ENCODE data around the gene UQCR11. TPM values are rescaled to one million over a fixed set of nuclear protein-coding genes. Genes with fewer than 3 reads are reported as not detected.

The UQCR11 gene
- polyA plus RNA-seq, 3 donors, result 55.6 to 731 (median 659) TPM

GRCh38 chr19:1651568-1652291, 46.5 kb upstream of the UQCR11 start:
- Histone ChIP-seq H3K27ac (ENCODE audit: low read depth in 1 of 2, low read length in 2 of 2) (no peak overlapping the region), H2AFZ (ENCODE audit: insufficient read depth, low read depth, low read length, poor library complexity, severe bottlenecking) (peak overlapping the region; percentile 35), H3K79me2 (ENCODE audit: insufficient read depth, low read length) (peaks cover 25% of the 10 kb centered on the region), H3K9ac (ENCODE audit: insufficient read depth, low read length, poor library complexity, severe bottlenecking) (peak overlapping the region; percentile 54), H3K27me3 (ENCODE audit: control insufficient read depth in 2 of 2, insufficient read depth in 2 of 2, low read length in 2 of 2) (peaks cover 0 to 6% of the 10 kb centered on the region in 2 donors), H4K20me1 (ENCODE audit: insufficient read depth, low read length) (peaks cover 17% of the 10 kb centered on the region), H3K4me2 (replicated peaks; ENCODE audit: extremely low read depth, low read length, poor library complexity, severe bottlenecking) (peak overlapping the region; percentile 90), H3K9me3 (replicated peaks in 1 of 2; ENCODE audit: control insufficient read depth in 1 of 2, insufficient read depth in 1 of 2, low read length in 2 of 2) (no peaks in the 10 kb centered on the region), H3K4me3 (replicated peaks in 1 of 3; ENCODE audit: low read depth in 2 of 3, low read length in 3 of 3) (peak overlapping the region; percentile 42 to 74 (median 43)), H3K36me3 (replicated peaks in 1 of 2; ENCODE audit: control insufficient read depth in 1 of 2, insufficient read depth in 2 of 2, low read length in 2 of 2) (peaks cover 12 to 14% of the 10 kb centered on the region in 2 donors), H3K4me1 (ENCODE audit: control insufficient read depth in 1 of 2, insufficient read depth in 2 of 2, low read length in 2 of 2) (peaks cover 32 to 42% of the 10 kb centered on the region in 2 donors)
- no peak for TF ChIP-seq CTCF (IDR thresholded peaks at IDR 0.05)
- peaks cover 0 to 10% (median 0%) of the 10 kb centered on the region in 7 donors for H3K9me3 Mint-ChIP-seq
- peak in 1 of 3 donors; percentile 26 for DNase-seq
- WGBS (ENCODE audit: insufficient coverage), result 1% methylated on average over 76 of the region's 101 CpGs
- H3K4me1 Mint-ChIP-seq, result peaks cover 29% of the 10 kb centered on the region
- H3K4me3 Mint-ChIP-seq, result peak overlapping the region; percentile 82 to 91
- H3K27me3 Mint-ChIP-seq (ENCODE audit: low read depth in 3 of 3), result peaks cover 5 to 10% (median 9%) of the 10 kb centered on the region in 3 donors
- intact Hi-C loops (cut with micrococcal nuclease), result loop anchor here (1.0 to 5.0 kb wide), 3 partner anchors 45 to 59 kb away; partner anchors contain the start of gene MBD3 (in 1 of the 2)
- peak overlapping the region in 2 of 7 donors; percentile 46 to 61 for H3K27ac Mint-ChIP-seq
- peaks cover 8 to 21% of the 10 kb centered on the region in 2 donors for H3K36me3 Mint-ChIP-seq

DNA sequence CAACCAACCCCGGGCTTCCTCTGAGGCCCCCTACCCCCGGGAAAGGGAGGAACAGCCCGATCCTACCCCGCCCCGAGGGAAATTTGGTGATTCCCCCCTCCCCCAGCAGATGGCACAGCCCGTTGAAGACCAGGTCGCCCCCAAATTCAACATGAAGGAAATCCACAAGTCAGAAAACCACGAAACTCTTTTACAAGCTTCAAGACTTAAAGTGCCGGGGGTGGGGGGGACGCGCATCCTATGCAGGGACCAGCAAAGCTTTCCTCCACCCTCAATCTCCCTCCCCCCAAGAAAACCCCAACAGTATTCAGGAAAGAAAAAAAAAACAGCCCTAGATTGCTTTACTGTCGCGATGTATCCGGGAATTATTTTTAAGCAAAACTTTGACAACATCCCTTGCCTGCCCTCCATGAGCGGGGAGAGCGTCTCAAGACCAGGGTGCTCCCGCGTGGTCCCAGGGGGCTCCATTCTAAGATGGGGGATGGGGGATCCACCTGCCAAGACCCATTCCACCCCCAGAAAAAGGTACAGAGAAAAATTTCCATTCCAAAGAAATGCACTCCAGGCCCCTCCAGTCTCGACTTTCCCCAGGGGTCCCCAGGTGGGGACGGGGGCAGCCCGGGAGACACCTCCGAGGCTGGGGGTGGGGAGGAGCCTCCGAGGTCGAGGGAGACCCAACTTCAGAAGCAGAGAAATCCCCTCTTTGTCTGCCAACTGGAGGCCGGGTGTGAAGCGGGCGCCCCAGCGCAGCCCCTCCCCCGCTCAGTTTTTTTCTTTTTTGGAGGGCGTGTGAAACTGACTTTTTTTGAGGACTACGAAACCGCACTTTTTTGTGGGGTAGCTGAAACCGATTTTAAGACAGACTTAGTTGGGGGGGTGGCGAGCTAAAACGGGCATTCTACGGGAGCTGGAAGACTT, 45.6 kb upstream of the UQCR11 start:
- peak overlapping the region; percentile 82 to 91 for H3K4me3 Mint-ChIP-seq
- Histone ChIP-seq H3K9ac (ENCODE audit: insufficient read depth, low read length, poor library complexity, severe bottlenecking) (peak overlapping the region; percentile 54), H3K4me1 (ENCODE audit: control insufficient read depth in 1 of 2, insufficient read depth in 2 of 2, low read length in 2 of 2) (peaks cover 32 to 40% of the 10 kb centered on the region in 2 donors), H3K27ac (ENCODE audit: low read depth in 1 of 2, low read length in 2 of 2) (no peak overlapping the region), H3K9me3 (replicated peaks in 1 of 2; ENCODE audit: control insufficient read depth in 1 of 2, insufficient read depth in 1 of 2, low read length in 2 of 2) (no peaks in the 10 kb centered on the region), H2AFZ (ENCODE audit: insufficient read depth, low read depth, low read length, poor library complexity, severe bottlenecking) (peak overlapping the region; percentile 35), H3K4me3 (replicated peaks in 1 of 3; ENCODE audit: low read depth in 2 of 3, low read length in 3 of 3) (peak overlapping the region; percentile 42 to 74 (median 43)), H3K4me2 (replicated peaks; ENCODE audit: extremely low read depth, low read length, poor library complexity, severe bottlenecking) (peak overlapping the region; percentile 90), H4K20me1 (ENCODE audit: insufficient read depth, low read length) (peaks cover 17% of the 10 kb centered on the region), H3K79me2 (ENCODE audit: insufficient read depth, low read length) (peaks cover 25% of the 10 kb centered on the region), H3K36me3 (replicated peaks in 1 of 2; ENCODE audit: control insufficient read depth in 1 of 2, insufficient read depth in 2 of 2, low read length in 2 of 2) (peaks cover 17 to 20% of the 10 kb centered on the region in 2 donors), H3K27me3 (ENCODE audit: control insufficient read depth in 2 of 2, insufficient read depth in 2 of 2, low read length in 2 of 2) (peaks cover 0 to 6% of the 10 kb centered on the region in 2 donors)
- H3K9me3 Mint-ChIP-seq, result peaks cover 0 to 10% (median 0%) of the 10 kb centered on the region in 7 donors
- WGBS (ENCODE audit: insufficient coverage), result 0% methylated on average over 20 of the region's 36 CpGs
- DNase-seq, result no peak
- H3K36me3 Mint-ChIP-seq, result peaks cover 14 to 29% of the 10 kb centered on the region in 2 donors
- no peak for TF ChIP-seq CTCF (IDR thresholded peaks at IDR 0.05)
- H3K27me3 Mint-ChIP-seq (ENCODE audit: low read depth in 3 of 3), result peaks cover 5 to 12% (median 10%) of the 10 kb centered on the region in 3 donors
- intact Hi-C loops (cut with micrococcal nuclease), result loop anchor here (1.0 to 5.0 kb wide), 3 partner anchors 44 to 59 kb away; partner anchors contain the start of gene MBD3 (in 1 of the 2)
- peaks cover 28% of the 10 kb centered on the region for H3K4me1 Mint-ChIP-seq
- H3K27ac Mint-ChIP-seq, result peak overlapping the region in 3 of 7 donors; percentile 63 to 75 (median 66)

Measured in CD14-positive monocyte (primary cell).